Measurements from ENCODE around the gene DNAH1.

DNAH1 gene

DNA sequence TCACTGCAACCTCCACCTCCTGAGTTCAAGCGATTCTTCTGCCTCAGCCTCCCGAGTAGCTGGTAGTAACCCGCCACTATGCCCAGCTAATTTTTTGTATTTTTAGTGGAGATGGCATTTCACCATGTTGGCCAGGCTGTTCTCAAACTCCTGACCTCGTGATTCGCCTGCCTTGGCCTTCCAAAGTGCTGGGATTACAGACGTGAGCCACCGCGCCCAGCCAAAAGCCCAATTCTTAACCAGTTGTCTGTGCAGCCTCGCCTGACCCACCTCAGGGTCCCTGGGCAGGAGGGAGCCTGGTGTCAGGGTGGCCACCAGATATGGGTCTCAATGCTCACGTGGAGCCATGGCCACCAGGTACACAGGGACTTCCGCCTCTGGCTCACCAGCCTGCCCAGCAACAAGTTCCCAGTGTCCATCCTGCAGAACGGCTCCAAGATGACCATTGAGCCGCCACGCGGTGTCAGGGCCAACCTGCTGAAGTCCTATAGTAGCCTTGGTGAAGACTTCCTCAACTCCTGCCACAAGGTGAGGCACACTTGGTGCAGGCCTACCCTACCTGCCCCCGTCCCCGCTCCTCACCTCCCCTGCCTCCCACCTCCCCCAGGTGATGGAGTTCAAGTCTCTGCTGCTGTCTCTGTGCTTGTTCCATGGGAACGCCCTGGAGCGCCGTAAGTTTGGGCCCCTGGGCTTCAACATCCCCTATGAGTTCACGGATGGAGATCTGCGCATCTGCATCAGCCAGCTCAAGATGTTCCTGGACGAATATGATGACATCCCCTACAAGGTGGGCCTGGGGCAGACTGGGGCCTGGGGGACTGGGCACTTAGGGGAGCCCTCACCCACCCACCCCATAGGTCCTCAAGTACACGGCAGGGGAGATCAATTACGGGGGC is 80.1 kb downstream of the DNAH1 start:
- TF ChIP-seq, protein P1, sequence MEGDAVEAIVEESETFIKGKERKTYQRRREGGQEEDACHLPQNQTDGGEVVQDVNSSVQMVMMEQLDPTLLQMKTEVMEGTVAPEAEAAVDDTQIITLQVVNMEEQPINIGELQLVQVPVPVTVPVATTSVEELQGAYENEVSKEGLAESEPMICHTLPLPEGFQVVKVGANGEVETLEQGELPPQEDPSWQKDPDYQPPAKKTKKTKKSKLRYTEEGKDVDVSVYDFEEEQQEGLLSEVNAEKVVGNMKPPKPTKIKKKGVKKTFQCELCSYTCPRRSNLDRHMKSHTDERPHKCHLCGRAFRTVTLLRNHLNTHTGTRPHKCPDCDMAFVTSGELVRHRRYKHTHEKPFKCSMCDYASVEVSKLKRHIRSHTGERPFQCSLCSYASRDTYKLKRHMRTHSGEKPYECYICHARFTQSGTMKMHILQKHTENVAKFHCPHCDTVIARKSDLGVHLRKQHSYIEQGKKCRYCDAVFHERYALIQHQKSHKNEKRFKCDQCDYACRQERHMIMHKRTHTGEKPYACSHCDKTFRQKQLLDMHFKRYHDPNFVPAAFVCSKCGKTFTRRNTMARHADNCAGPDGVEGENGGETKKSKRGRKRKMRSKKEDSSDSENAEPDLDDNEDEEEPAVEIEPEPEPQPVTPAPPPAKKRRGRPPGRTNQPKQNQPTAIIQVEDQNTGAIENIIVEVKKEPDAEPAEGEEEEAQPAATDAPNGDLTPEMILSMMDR (IDR thresholded peaks at IDR 0.05; ENCODE audit: low read depth, low read length, missing control alignments), result no peak
- DNase-seq (ENCODE audit: low read depth), result no peak
- in situ Hi-C loops (cut with HindIII; ENCODE audit: low sequenced_read_pairs), result no loop called here
- H3K4me3 ChIP-seq (ENCODE audit: low read depth, low read length), result no peak overlapping the region

DNA sequence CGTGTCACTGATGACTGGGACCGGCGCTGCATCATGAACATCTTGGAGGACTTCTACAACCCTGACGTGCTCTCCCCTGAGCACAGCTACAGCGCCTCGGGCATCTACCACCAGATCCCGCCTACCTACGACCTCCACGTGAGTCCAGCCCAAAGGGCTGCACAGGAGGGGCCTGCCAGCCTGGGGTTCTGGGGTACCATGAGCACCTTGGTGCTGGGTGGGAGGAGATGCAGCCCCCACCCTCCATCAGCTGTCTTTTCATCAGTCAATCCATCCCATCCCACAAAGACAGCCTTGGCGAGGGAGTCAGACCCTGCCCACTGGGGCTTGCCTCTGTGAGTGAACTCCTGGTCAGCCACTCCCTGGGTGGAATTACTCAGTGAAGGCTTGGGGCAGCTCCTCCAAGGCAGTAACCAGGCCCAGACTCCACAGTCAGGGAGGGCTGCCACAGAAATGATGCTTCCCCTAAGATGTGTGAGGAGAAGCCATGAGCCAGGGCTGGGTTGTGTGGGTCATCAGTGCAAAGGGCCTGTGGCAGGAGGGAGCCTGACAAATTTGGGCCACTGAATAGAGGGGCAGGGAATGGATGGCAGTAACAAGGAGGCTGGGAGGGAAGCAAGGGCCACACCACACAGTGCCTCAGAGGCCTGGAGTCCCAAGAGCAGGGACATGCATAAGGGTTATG is 80.9 kb downstream of the DNAH1 start:
- in situ Hi-C loops (cut with HindIII; ENCODE audit: low sequenced_read_pairs), result no loop called here
- H3K4me3 ChIP-seq (ENCODE audit: low read depth, low read length), result no peak overlapping the region
- DNase-seq (ENCODE audit: low read depth), result no peak
- TF ChIP-seq, protein P1 (IDR thresholded peaks at IDR 0.05; ENCODE audit: low read depth, low read length, missing control alignments), result no peak

GRCh38 chr3:52397676-52398399 is 81.7 kb downstream of the DNAH1 start:
- TF ChIP-seq, protein P1 (IDR thresholded peaks at IDR 0.05; ENCODE audit: low read depth, low read length, missing control alignments), result no peak
- in situ Hi-C loops (cut with HindIII; ENCODE audit: low sequenced_read_pairs), result no loop called here
- H3K4me3 ChIP-seq (ENCODE audit: low read depth, low read length), result no peak overlapping the region
- no peak for DNase-seq (ENCODE audit: low read depth)

GRCh38 chr3:52398670-52399081 is 82.6 kb downstream of the DNAH1 start:
- in situ Hi-C loops (cut with HindIII; ENCODE audit: low sequenced_read_pairs), result no loop called here
- TF ChIP-seq, protein P1 (IDR thresholded peaks at IDR 0.05; ENCODE audit: low read depth, low read length, missing control alignments), result no peak
- no peak overlapping the region for H3K4me3 ChIP-seq (ENCODE audit: low read depth, low read length)

GRCh38 chr3:52399131-52399530 is 83.0 kb downstream of the DNAH1 start:
- no peak for DNase-seq (ENCODE audit: low read depth)
- in situ Hi-C loops (cut with HindIII; ENCODE audit: low sequenced_read_pairs), result no loop called here
- TF ChIP-seq, protein P1 (IDR thresholded peaks at IDR 0.05; ENCODE audit: low read depth, low read length, missing control alignments), result no peak
- no peak overlapping the region for H3K4me3 ChIP-seq (ENCODE audit: low read depth, low read length)

More at GRCh38 chr3:52398670-52399081, 82.6 kb downstream of the DNAH1 start:
- DNase-seq (ENCODE audit: low read depth), result no peak

DNA sequence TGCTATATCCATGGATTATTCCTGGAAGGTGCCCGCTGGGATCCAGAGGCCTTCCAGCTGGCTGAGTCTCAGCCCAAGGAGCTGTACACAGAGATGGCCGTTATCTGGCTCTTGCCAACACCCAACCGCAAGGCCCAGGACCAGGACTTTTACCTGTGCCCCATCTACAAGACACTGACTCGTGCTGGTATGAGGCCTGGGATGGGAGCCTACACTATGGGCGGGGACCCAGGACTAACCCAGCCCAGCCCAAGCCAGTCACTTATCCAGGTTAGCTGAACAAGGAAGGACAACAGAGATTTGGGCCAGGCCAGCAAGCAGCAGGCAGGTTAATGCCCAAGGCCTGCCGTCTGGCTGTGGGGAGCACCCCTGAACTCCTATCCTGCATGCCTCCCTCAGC is 83.5 kb downstream of the DNAH1 start:
- in situ Hi-C loops (cut with HindIII; ENCODE audit: low sequenced_read_pairs), result no loop called here
- no peak overlapping the region for H3K4me3 ChIP-seq (ENCODE audit: low read depth, low read length)
- TF ChIP-seq, protein P1 (IDR thresholded peaks at IDR 0.05; ENCODE audit: low read depth, low read length, missing control alignments), result no peak
- DNase-seq (ENCODE audit: low read depth), result no peak

All from astrocyte of the cerebellum (primary cell).